Non-pigmented ciliary epithelial cell (primary cell): Measurements from ENCODE around the gene SMOC1.

Experiments used
- DNase-seq: peaks from one replicate; pipeline ENCODE4 v3.0.0-alpha.2; 2010; ENCODE audit warnings: low read depth

SMOC1 gene

DNA sequence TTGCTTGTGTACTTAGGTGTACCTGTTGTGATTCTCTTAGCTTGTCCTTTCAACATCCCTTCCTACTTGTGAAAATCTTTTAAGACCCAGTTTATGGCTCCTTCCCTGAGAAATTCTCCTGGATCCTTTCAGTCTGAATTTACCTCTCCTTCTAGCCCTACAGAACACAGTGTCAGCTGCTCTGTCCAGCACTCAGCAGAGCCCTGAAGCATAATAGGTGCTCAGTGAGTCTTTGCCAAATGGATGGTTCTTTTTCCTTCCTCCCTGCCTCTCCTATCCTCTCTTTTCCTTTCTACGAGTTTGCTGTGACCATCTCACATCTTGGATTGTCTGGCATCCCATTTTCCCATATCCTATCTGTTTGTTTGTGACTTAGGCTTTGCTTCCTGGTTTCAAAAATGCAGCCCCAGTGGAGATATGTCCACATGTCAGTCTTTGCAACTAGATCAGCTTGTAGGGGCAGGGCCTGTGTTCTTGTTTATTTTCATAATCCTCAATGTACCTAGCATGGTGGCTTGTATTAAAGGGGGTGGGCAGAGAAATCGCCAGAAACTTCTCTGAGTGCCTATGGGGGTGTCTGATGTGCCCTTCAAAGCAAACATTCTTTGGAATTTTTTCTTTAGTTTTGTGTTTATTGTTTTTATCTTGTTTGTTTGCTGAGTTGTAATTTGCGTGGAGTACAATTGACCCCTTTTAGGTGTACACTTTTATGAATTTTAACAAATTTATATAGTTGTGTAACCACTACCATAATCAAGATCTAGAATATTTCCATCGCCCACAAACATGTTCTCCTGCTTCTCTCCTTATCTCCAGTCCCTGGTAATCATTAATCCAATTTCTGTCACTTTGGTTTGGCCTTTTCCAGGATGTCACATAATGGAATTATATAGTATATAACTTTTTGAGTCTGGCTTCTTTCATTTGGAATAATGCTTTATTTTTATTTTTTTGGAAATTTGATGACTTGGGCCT lies 62.8 kb downstream of the SMOC1 start:
- DNase-seq: no peak

DNA sequence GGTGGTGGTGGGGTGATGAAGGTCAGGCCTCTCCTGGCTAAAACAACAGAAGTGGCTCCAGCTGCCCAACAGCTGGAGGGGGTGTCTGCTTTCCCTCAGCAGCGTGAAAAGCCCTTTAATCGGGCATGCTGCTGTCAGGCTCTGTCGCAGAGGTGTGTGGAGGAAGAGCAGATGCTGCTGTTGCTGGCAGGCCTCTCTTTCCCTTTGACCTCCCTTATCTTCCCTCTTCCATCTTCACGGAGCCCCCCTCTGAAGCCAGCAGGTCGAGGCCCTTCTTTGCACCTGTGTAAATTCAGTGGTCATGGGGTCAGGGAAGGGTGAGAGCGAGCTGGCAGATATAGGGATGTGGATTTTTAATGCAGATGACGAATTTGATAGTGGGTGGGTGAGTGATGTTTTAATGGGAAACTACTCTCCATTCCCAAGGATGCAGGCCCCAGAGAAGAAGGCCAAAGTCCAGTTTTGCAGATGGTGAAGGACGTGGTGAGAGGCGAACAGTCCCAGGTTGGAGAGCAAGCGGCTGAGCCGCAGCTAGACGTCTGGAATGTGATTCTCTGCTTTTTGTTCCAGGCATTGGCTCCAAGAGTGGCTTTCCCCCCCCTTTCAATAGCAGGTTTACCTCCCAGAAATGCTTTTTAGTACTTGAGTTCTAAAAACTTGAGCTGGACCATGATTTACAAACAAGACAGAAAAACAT lies 64.0 kb downstream of the SMOC1 start:
- no peak for DNase-seq

DNA sequence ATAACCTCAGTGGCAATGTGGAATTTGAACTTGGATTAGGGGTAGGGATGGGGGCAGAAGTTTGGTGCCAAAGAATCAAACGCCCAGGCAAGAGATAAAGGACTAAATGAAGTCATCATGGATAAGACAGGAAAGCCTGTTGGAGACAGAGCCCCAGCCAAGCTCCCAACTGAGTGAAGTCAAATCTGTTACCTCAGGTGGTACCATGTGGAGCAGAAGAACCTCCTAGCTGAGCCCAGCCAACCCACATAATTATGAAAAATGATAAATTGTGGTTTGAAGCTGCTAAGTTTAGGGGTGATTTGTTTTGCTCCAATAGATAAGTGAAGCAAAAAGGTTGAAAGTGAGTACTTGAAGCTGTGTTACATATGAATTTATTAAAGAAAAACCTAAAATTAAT lies 66.1 kb downstream of the SMOC1 start:
- no peak for DNase-seq

DNA sequence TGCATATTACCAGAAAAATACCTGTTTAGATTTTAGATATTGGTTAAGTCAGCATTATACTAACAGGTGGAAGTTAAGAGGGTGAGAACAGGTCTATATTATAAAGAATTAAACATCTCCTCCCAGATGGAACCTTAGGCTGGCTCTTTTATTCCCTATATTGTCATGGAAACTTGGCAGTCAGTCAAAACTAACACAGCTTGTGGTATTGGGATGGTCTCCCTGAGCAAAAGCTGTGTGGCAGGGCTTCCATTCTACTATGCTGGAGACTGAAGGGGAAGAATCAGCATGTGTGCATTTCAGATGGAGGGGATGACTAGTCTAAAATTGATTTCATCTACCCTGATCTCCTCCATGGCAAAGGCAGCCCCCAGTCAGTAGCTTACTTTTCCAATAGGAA lies 66.7 kb downstream of the SMOC1 start:
- DNase-seq: no peak

DNA sequence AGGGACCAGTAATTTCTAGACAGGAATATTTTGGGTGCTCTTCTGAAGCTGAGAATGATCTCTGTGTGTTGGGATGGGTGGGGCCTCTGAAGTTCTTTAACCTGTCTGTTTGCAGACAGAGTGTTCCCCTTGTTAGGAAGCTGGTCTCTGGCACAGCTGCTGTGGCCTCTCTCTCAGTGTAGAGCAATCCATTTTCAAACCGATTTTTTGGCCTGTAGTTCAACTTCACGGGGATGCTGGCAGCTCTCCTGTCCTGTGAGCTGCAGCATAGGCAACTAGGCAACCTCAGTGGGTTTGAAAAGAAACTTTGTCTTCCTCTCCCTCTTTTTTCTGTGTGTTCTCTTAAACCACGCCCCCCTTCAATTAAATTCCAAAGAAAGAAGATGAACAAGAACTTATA lies 69.1 kb downstream of the SMOC1 start:
- DNase-seq: no peak

DNA sequence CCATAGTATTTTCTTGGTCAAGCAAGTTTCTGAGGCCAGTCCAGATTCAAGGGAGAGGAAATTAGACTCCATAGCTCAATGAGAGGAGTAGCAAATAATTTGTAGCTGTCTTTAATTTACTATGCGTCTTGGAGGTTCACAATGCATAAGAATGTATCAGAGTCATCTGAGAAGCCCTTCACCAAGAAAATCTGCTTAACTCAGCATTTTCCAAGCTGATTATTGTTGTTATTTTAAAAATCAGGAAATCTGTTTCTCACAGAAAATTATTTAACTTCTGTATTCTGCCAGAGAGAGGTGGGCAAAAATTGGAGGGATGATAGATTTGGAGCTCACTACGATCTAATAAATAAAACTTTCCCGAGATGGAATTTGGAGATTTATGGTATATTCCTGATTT lies 72.0 kb downstream of the SMOC1 start:
- no peak for DNase-seq

DNA sequence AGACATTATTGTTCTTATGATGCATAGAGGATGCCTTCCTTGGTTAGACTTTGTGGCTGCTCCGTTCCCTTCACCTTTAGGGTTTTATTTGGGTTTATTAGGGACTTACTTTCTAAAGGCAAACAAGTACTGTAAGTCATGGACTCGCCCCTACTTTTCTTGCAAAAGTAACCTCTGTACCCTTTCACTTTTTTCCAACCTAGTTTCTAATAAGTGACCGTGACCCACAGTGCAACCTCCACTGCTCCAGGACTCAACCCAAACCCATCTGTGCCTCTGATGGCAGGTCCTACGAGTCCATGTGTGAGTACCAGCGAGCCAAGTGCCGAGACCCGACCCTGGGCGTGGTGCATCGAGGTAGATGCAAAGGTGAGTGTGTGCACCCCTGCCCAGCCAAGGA lies 72.7 kb downstream of the SMOC1 start:
- no peak for DNase-seq

DNA sequence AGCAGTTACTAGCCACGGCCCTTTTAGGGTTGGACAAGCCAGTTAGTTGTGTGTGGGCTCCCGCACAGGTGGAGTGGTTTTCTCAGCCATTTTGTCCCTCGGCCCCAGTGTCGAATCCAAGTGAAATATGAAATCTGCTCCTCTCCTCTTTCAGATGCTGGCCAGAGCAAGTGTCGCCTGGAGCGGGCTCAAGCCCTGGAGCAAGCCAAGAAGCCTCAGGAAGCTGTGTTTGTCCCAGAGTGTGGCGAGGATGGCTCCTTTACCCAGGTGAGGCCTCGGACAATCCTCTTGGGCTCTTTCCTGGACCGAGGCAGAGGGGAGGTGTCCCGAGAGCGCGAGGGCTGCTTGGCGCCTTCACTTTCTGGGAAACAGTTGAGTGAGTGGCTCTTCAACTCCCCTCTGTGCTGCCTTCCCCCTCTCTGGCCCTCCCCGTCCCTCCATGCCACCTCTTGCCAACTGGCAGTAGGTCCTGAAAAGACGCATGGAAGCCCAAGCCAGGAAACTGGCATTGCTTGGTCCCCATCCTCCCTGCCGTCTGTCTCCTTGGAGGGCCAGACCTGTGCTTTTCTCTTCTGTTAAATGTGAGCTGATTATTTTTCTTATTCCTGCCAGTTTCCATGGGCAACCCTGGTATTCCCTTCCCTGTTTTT lies 74.2 kb downstream of the SMOC1 start:
- no peak for DNase-seq

DNA sequence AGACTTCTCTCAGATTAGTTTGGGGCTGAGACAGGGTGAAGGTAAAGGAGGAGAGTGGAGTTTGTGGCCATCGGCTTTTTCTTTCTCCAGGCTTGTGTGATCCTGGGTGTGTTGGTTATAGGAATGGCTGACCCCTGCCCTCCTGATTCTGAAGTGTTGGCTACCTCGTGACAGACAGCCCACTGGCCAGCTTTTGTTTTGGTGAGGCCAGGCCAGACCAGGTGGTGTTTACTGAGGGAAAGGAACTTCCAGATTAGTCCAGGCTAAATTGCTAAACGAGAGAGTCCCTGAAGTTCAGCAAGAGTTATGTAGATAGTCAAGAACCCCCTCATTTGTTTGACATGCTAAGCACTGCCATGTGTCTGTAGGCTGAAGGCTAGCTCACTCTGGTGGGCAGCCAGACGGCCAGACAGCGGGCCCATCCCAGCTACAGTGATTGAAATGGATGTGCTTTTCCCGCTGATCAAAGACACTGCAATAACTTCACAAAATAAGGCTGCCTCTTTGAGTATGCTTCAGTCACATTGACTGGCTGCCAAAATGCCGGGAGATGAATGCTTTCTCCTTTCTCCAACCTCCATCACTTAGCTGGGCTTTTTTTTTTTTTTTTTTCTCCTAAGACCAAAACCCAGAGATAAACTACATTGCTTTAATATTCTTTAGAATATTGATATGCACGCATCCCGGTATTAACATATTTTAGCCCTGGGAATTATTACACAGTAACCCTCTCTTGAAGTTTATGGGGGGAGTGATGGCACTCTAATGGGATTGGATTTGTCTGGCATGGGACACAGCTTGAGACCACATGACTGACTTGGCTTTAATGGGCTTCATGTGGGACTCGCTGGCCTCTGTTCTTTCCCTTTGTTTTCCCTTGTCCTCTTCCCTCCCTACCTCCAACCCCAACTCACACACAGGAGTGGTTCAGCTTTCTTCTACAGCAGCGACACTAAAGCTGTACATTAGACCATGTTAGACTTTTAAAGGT lies 76.9 kb downstream of the SMOC1 start:
- no peak for DNase-seq

DNA sequence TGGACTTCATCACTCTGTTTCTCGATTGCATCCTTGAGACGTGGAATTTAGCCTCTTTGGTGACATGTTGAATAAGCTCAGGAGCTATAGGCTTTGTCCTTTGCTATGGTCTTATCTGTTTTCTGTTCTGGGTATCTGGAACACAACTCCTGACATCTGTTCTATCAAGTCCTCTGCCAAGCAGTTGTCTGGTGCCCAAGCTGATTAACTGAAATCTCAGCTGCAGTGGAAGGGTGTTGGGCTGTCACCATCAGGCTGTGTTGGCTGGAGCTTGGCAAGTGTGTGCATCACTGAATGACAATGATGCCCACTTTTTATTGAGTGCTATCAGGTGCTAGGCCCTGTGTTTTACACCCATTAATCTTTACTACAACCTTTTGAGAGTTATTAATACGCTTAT lies 77.8 kb downstream of the SMOC1 start:
- DNase-seq: no peak

DNA sequence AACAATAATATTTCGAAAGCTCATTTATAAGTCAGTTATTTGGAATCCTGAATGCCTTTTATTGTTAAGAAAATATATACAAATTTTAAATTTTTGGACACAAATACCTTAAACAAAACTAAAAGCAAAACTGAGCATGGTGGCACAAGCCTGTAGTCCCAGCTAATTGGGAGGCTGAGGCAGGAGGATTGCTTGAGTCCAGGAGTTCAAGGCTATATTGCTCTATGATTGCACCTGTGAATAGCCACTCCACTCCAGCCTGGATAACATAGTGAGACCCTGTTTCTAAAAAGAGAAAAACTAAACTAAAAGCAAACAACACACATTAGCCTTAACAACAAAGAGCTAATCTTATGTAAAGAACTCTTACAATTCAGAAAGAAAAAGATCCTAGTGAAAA lies 78.8 kb downstream of the SMOC1 start:
- no peak for DNase-seq

DNA sequence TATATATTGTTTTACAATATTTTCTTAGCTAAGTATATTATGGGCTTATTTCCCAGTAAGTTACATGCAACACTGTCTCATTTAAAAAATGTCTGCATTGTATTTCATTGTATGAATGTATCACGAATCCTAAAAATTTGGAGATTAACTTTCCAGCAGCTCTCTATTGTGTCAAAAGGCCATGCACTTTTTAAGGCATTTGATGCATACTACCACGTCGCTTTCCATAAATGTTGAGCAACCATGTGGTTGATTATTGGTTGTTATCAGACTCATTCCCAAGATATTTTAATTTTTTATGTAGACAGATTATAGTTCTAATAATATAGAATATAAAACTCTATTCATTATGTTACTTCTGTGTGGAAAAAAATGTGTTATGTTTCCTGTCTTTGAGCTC lies 79.9 kb downstream of the SMOC1 start:
- no peak for DNase-seq

DNA sequence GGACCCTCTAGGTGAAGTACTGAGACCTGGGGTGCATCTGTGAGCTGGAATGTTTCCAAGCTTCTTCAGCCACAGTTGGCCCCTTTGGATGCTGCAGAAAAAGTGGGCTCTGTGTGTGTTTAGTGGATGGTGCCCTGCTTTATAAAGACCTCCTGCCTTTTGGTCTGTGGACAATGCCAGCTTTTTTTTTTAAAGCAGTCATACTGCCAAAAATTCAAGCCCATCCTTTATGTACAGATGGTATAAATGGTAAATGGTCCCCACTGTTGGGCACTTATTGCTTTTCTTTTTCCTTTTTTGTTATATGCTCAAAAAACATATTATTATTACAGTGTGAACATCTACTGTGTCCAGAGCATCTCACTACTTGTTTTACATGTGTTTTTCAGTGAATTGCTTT lies 81.1 kb downstream of the SMOC1 start:
- no peak for DNase-seq

DNA sequence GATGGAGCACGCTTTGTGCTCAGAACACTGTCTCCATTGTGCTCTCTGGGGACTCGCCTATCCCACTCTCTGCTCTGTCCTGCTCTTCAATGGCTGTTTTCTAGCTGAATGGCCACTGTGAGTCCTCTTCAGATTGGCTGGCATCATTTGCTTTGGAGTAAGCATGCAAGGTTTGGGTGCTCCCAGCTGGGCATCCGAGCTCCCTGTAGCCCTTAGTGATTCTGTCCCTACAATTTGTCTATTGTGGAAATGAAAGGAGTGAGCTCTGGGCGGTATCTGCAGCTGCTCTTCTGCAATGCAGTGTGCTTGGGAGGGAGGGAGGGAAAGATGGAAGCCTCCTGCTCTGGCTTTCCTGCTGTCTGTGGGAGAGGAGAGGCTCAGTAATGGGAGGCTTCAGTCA lies 84.8 kb downstream of the SMOC1 start:
- DNase-seq: no peak

DNA sequence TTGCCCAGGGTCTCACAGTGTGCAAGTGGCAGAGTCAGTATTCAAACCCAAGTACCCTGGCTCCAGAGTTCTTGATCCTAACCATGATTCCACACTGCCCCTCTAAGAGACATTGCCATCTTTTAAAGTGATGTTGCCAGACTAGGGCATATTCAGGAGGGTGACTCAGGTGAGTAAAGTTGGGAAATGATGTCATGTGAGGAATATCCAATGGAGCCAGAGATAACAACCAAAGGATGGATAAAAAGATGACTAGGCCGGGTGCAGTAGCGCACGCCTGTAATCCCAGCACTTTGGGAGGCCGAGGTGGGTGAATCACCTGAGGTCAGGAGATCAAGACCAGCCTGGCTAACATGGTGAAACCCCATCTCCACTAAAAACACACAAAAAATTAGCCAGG lies 85.6 kb downstream of the SMOC1 start:
- no peak for DNase-seq

DNA sequence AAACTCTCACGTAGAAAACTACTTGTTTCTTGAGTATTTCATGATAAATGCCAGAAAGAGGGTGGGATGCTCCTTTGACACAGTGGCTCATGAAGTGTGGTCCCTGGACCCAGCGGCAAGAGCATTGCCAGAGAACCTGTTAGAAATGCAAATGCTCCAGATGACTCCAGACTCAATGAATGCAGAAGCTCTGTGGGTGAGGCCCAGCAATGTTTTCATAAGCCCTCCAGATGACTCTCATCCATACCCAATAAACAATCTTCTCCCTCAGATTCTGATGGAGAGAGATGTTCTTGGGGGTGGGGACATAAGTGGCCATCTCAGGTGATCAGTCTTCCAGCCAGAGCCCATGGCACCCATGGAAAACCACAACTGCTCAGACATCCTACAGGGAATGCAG lies 88.9 kb downstream of the SMOC1 start:
- no peak for DNase-seq

DNA sequence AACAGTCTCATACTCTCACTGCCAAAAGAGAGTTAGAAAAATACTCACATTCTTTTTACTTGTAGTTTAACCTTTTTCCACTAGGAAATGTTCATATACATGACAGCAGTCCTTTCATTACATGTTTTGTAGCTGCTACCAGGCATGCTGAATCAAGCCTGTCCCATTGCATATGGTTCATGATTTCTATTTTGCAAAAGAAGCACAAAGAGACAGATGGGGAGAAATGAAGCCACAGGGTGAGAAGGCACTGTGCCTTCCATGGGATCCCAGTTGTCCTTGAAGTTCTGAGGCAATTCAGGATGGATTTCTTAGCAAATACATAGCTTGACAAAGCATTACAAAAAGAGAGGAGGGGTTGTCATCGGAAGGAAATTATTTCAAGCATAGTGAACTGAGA lies 89.5 kb downstream of the SMOC1 start:
- DNase-seq: no peak

DNA sequence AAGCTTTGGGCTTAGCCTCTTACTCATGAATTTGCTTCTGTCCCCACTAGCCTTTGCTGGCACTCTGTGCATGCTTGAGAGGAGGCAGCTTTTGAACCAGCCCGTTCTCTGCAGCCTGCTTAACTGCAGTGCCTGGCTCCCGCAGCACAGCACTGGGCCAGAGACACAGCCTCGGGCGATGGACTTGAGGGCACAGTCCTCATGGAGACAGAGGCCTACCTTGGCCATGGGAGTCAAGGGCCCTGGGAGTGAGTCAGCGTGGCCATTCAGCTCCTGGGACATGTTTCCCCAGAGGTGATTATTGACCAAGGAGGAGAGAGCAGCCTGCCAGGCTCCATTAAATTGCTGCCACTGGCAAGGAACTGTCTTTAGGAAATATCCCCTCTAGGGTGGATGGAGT lies 93.5 kb downstream of the SMOC1 start:
- no peak for DNase-seq

DNA sequence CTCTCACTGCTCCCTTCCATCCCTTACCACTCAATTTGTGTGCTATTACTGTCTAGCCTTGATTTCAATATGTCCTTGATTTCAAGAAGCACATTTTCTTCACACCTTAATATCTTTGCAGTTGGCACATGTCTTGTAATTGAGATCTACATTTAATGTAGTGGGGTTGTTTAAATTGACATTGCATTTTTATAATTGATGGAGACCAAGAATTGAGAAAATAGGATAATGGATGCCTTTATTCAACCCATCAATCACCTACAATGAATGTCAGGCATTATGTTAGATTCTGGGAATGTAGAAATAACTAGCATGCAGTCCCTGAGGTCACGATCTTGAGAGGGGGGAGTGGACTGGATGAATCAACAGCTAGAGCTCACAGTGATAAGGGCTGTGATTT lies 94.6 kb downstream of the SMOC1 start:
- no peak for DNase-seq

DNA sequence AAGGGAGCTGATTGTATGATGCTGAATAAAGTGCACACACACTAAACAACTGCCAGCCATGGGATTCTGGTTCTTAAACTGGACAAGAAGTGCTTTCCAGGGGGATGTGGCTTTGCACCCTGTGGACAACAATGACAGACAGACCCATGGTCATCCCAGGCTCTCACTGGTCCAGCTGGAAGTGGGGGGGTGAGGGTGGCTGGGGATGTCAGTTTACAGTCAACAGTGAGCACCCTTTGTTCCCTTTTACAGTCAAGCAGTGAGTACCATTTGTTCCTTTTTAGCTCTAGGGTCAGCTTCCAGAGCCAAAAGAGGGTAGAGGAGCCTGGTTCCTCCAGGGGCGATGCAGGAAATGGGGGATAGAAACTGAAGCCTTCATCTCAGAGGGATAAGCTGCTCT lies 100.7 kb downstream of the SMOC1 start:
- no peak for DNase-seq

DNA sequence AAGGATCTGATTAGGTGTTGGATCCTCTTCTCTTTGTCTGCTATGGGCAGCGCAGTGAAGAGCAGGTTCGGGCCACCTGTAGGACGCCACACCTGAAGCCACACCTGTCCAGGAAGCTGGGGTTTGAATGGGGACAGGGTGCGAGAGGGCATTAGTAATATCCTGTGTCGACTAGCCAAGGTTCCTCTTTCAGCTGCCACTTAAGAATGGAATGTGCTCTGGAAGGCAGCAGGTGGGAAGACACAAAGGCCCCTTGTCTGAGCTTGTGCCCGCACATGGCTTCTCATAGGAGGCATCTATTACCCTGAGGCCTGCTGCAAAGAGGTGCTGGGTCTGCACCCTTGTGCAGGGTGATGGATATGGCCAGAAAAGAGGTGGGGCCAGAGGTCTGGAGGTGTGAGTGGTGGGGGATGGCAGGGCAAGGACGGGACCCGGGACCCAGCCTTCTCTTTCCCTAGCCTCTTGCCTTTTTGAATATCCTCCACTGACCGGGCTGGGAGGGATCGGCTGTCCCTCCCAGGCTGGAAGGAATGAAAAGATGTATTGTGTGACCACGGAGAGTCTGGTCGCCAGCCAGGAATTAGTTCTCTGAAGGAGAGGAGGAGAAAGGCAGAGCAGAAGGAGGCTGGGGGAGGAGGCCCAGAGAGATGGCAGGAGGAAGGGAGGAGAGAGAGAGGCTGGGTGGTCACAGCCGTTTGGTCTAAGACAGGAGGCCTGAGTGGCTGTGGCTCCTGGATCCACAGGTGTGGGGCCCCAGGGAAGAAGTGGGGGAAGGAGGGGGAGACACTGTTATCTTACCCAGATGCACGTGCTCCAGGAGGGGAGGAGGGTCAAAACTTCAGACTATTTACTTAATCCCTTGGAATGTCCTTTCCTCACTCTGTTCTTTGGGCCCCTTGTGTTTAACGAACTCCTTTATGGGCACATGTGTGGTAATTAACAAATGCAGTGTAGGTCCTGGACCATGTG lies 101.5 kb downstream of the SMOC1 start:
- no peak for DNase-seq
